Keratinocyte (primary cell): ENCODE measurements around the gene VPS13D.

Source experiments
- EZH2 ChIP-seq: IDR thresholded peaks from one replicate; pipeline ENCODE4 v1.6.1; 2012; ENCODE audit warnings: inconsistent platforms, mild to moderate bottlenecking, low read length, moderate library complexity
- TF ChIP-seq, protein P1 (sequence below), 3 experiments: IDR thresholded peaks in 1 of 3; conservative IDR thresholded peaks in 1 of 3; optimal IDR thresholded peaks in 1 of 3; 2 replicates in 2 of 3; 3 replicates in 1 of 3; pipeline versions ENCODE3 to v1.5.1; 2011; ENCODE audit warnings: low read length in 3 of 3, mild to moderate bottlenecking in 3 of 3, moderate library complexity in 2 of 3, control low read depth in 1 of 3, inconsistent platforms in 1 of 3; ENCODE audit not compliant: insufficient read depth in 2 of 3; ENCODE audit errors: extremely low read depth in 1 of 3

GRCh38 chr1:12372180-12372579 lies 142.3 kb downstream of the VPS13D start:
- TF ChIP-seq, protein P1, sequence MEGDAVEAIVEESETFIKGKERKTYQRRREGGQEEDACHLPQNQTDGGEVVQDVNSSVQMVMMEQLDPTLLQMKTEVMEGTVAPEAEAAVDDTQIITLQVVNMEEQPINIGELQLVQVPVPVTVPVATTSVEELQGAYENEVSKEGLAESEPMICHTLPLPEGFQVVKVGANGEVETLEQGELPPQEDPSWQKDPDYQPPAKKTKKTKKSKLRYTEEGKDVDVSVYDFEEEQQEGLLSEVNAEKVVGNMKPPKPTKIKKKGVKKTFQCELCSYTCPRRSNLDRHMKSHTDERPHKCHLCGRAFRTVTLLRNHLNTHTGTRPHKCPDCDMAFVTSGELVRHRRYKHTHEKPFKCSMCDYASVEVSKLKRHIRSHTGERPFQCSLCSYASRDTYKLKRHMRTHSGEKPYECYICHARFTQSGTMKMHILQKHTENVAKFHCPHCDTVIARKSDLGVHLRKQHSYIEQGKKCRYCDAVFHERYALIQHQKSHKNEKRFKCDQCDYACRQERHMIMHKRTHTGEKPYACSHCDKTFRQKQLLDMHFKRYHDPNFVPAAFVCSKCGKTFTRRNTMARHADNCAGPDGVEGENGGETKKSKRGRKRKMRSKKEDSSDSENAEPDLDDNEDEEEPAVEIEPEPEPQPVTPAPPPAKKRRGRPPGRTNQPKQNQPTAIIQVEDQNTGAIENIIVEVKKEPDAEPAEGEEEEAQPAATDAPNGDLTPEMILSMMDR (optimal IDR thresholded peaks at IDR 0.05 in 1 of 3, IDR thresholded peaks at IDR 0.05 in 1 of 3, conservative IDR thresholded peaks at IDR 0.05 in 1 of 3; ENCODE audit: extremely low read depth in 1 of 3, insufficient read depth in 2 of 3, low read length in 3 of 3) = no peak
- no peak for TF ChIP-seq EZH2
